ENCODE measurements around the gene TNRC6B. TPM values are rescaled to one million over a fixed set of nuclear protein-coding genes. Genes with fewer than 3 reads are reported as not detected.

The TNRC6B gene
- total and polyA plus RNA-seq, 2 experiments from 2014 or later = 46.9 to 87.8 TPM

DNA sequence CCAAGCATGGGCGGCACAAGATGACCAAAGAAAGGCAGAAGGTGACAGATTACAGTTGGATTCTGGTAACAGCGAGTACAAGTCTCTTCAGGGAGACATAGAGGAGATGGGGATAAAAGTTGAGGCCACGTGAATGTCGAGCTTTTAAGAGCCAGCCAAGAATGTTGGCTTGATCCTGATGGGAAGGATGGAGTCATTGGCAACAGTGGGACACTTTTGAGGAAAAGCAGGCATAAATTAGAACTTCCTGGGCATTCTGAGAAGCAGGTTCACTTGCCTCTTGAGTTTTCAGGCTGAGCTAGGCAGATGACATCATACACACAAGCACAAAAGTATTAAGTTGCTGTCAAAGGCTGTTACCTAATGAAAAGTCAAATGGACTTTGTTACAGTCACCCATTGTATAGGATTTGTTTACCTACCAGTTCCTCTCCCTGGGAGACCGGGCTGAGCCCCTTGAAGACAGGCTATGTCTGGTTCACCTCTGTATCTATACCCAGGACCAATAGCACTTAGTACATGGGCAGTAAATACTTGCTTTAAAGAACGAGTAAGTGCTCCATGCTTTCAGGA is 41.1 kb downstream of the TNRC6B start (continued):
- TF ChIP-seq ZNF462 (CRISPR knock-in tag; IDR thresholded peaks at IDR 0.05) (no peak), POLR2AphosphoS5 (IDR thresholded peaks at IDR 0.05; ENCODE audit: low read depth) (no peak), CTCF (conservative IDR thresholded peaks at IDR 0.05; ENCODE audit: low read depth in 2 of 2) (no peak), JUNB (IDR thresholded peaks at IDR 0.05; ENCODE audit: unreplicated experiment) (no peak), NANOG (IDR thresholded peaks at IDR 0.05; ENCODE audit: borderline replicate concordance) (no peak), CREB1 (CRISPR knock-in tag; IDR thresholded peaks at IDR 0.05; ENCODE audit: low read depth) (no peak), EZH2phosphoT487 (IDR thresholded peaks at IDR 0.05; ENCODE audit: unreplicated experiment) (no peak), ZNF331 (CRISPR knock-in tag; IDR thresholded peaks at IDR 0.05; ENCODE audit: low read depth) (no peak), EZH2 (IDR thresholded peaks at IDR 0.05; ENCODE audit: low read depth, unreplicated experiment) (no peak), STAT1 (IDR thresholded peaks at IDR 0.05; ENCODE audit: unreplicated experiment) (no peak)
- TF ChIP-seq, protein P1, sequence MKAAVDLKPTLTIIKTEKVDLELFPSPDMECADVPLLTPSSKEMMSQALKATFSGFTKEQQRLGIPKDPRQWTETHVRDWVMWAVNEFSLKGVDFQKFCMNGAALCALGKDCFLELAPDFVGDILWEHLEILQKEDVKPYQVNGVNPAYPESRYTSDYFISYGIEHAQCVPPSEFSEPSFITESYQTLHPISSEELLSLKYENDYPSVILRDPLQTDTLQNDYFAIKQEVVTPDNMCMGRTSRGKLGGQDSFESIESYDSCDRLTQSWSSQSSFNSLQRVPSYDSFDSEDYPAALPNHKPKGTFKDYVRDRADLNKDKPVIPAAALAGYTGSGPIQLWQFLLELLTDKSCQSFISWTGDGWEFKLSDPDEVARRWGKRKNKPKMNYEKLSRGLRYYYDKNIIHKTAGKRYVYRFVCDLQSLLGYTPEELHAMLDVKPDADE (IDR thresholded peaks at IDR 0.05) = no peak
- TF ChIP-seq, protein P2, sequence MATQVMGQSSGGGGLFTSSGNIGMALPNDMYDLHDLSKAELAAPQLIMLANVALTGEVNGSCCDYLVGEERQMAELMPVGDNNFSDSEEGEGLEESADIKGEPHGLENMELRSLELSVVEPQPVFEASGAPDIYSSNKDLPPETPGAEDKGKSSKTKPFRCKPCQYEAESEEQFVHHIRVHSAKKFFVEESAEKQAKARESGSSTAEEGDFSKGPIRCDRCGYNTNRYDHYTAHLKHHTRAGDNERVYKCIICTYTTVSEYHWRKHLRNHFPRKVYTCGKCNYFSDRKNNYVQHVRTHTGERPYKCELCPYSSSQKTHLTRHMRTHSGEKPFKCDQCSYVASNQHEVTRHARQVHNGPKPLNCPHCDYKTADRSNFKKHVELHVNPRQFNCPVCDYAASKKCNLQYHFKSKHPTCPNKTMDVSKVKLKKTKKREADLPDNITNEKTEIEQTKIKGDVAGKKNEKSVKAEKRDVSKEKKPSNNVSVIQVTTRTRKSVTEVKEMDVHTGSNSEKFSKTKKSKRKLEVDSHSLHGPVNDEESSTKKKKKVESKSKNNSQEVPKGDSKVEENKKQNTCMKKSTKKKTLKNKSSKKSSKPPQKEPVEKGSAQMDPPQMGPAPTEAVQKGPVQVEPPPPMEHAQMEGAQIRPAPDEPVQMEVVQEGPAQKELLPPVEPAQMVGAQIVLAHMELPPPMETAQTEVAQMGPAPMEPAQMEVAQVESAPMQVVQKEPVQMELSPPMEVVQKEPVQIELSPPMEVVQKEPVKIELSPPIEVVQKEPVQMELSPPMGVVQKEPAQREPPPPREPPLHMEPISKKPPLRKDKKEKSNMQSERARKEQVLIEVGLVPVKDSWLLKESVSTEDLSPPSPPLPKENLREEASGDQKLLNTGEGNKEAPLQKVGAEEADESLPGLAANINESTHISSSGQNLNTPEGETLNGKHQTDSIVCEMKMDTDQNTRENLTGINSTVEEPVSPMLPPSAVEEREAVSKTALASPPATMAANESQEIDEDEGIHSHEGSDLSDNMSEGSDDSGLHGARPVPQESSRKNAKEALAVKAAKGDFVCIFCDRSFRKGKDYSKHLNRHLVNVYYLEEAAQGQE (IDR thresholded peaks at IDR 0.05; ENCODE audit: unreplicated experiment) = no peak

Data from GM23338 (cell line).